ENCODE results near the gene EVI5.

EVI5 gene

GRCh38 chr1:92805216-92805615 is 20.3 kb upstream of the EVI5 start:
- DNase-seq (ENCODE audit: low read depth, low spot score) = no peak
- Histone ChIP-seq H3K27me3 (ENCODE audit: insufficient read depth, insufficient read length) (no peaks in the 10 kb centered on the region), H3K4me3 (ENCODE audit: insufficient read length, low read depth) (no peak overlapping the region), H3K9ac (ENCODE audit: insufficient read length, low read depth) (no peak overlapping the region), H3K36me3 (ENCODE audit: insufficient read depth, insufficient read length, low read length) (no peaks in the 10 kb centered on the region), H3K4me1 (ENCODE audit: insufficient read depth, insufficient read length) (no peaks in the 10 kb centered on the region), H3K9me3 (ENCODE audit: insufficient read depth, low read length) (no peaks in the 10 kb centered on the region)
- TF ChIP-seq SUZ12 (IDR thresholded peaks at IDR 0.05; ENCODE audit: extremely low read depth, insufficient read depth, insufficient read length) (no peak), ZNF274 (IDR thresholded peaks at IDR 0.05; ENCODE audit: low read depth, low read length) (no peak), YY1 (IDR thresholded peaks at IDR 0.05; ENCODE audit: insufficient read depth, insufficient read length) (no peak)

- Histone ChIP-seq H3K27me3 (ENCODE audit: insufficient read depth, insufficient read length) (no peaks in the 10 kb centered on the region), H3K4me3 (ENCODE audit: insufficient read length, low read depth) (no peak overlapping the region), H3K36me3 (ENCODE audit: insufficient read depth, insufficient read length, low read length) (no peaks in the 10 kb centered on the region), H3K9me3 (ENCODE audit: insufficient read depth, low read length) (no peaks in the 10 kb centered on the region), H3K9ac (ENCODE audit: insufficient read length, low read depth) (no peak overlapping the region), H3K4me1 (ENCODE audit: insufficient read depth, insufficient read length) (no peaks in the 10 kb centered on the region)
- no peak for DNase-seq (ENCODE audit: low read depth, low spot score)
- no peak for TF ChIP-seq YY1 (IDR thresholded peaks at IDR 0.05; ENCODE audit: insufficient read depth, insufficient read length)
- TF ChIP-seq SUZ12 (IDR thresholded peaks at IDR 0.05; ENCODE audit: extremely low read depth, insufficient read depth, insufficient read length) = no peak
- TF ChIP-seq ZNF274 (IDR thresholded peaks at IDR 0.05; ENCODE audit: low read depth, low read length) = no peak
These were observed 19.9 kb upstream of the EVI5 start for GRCh38 chr1:92804721-92805201.

- H3K4me1 ChIP-seq (ENCODE audit: insufficient read depth, insufficient read length) = no peaks in the 10 kb centered on the region
- TF ChIP-seq SUZ12 (IDR thresholded peaks at IDR 0.05; ENCODE audit: extremely low read depth, insufficient read depth, insufficient read length) = no peak
- TF ChIP-seq YY1 (IDR thresholded peaks at IDR 0.05; ENCODE audit: insufficient read depth, insufficient read length) = no peak
- TF ChIP-seq ZNF274 (IDR thresholded peaks at IDR 0.05; ENCODE audit: low read depth, low read length) = no peak
These were observed 18.4 kb upstream of the EVI5 start for GRCh38 chr1:92803140-92803887.

GRCh38 chr1:92797961-92798360 is 13.1 kb upstream of the EVI5 start:
- H3K27me3 ChIP-seq (ENCODE audit: insufficient read depth, insufficient read length) = no peaks in the 10 kb centered on the region
- H3K4me1 ChIP-seq (ENCODE audit: insufficient read depth, insufficient read length) = no peaks in the 10 kb centered on the region
- no peaks in the 10 kb centered on the region for H3K9me3 ChIP-seq (ENCODE audit: insufficient read depth, low read length)
- no peak overlapping the region for H3K4me3 ChIP-seq (ENCODE audit: insufficient read length, low read depth)
- no peak for TF ChIP-seq ZNF274 (IDR thresholded peaks at IDR 0.05; ENCODE audit: low read depth, low read length)
- TF ChIP-seq SUZ12 (IDR thresholded peaks at IDR 0.05; ENCODE audit: extremely low read depth, insufficient read depth, insufficient read length) = no peak
- no peak for TF ChIP-seq YY1 (IDR thresholded peaks at IDR 0.05; ENCODE audit: insufficient read depth, insufficient read length)
- no peak for DNase-seq (ENCODE audit: low read depth, low spot score)
- no peak overlapping the region for H3K9ac ChIP-seq (ENCODE audit: insufficient read length, low read depth)
- no peaks in the 10 kb centered on the region for H3K36me3 ChIP-seq (ENCODE audit: insufficient read depth, insufficient read length, low read length)

More at GRCh38 chr1:92803140-92803887, 18.4 kb upstream of the EVI5 start:
- H3K9ac ChIP-seq (ENCODE audit: insufficient read length, low read depth) = no peak overlapping the region
- H3K27me3 ChIP-seq (ENCODE audit: insufficient read depth, insufficient read length) = no peaks in the 10 kb centered on the region
- no peaks in the 10 kb centered on the region for H3K36me3 ChIP-seq (ENCODE audit: insufficient read depth, insufficient read length, low read length)
- no peaks in the 10 kb centered on the region for H3K9me3 ChIP-seq (ENCODE audit: insufficient read depth, low read length)
- H3K4me3 ChIP-seq (ENCODE audit: insufficient read length, low read depth) = no peak overlapping the region
- no peak for DNase-seq (ENCODE audit: low read depth, low spot score)

GRCh38 chr1:92797297-92797696 is 12.4 kb upstream of the EVI5 start:
- no peak for TF ChIP-seq SUZ12 (IDR thresholded peaks at IDR 0.05; ENCODE audit: extremely low read depth, insufficient read depth, insufficient read length)
- TF ChIP-seq YY1 (IDR thresholded peaks at IDR 0.05; ENCODE audit: insufficient read depth, insufficient read length) = no peak
- no peak for TF ChIP-seq ZNF274 (IDR thresholded peaks at IDR 0.05; ENCODE audit: low read depth, low read length)
- Histone ChIP-seq H3K9ac (ENCODE audit: insufficient read length, low read depth) (no peak overlapping the region), H3K4me3 (ENCODE audit: insufficient read length, low read depth) (no peak overlapping the region), H3K9me3 (ENCODE audit: insufficient read depth, low read length) (no peaks in the 10 kb centered on the region), H3K4me1 (ENCODE audit: insufficient read depth, insufficient read length) (no peaks in the 10 kb centered on the region), H3K36me3 (ENCODE audit: insufficient read depth, insufficient read length, low read length) (no peaks in the 10 kb centered on the region), H3K27me3 (ENCODE audit: insufficient read depth, insufficient read length) (no peaks in the 10 kb centered on the region)
- DNase-seq (ENCODE audit: low read depth, low spot score) = no peak

- no peak for DNase-seq (ENCODE audit: low read depth, low spot score)
- TF ChIP-seq YY1 (IDR thresholded peaks at IDR 0.05; ENCODE audit: insufficient read depth, insufficient read length) (no peak), SUZ12 (IDR thresholded peaks at IDR 0.05; ENCODE audit: extremely low read depth, insufficient read depth, insufficient read length) (no peak), ZNF274 (IDR thresholded peaks at IDR 0.05; ENCODE audit: low read depth, low read length) (no peak)
- no peak overlapping the region for H3K4me3 ChIP-seq (ENCODE audit: insufficient read length, low read depth)
- no peaks in the 10 kb centered on the region for H3K9me3 ChIP-seq (ENCODE audit: insufficient read depth, low read length)
- H3K4me1 ChIP-seq (ENCODE audit: insufficient read depth, insufficient read length) = no peaks in the 10 kb centered on the region
- H3K9ac ChIP-seq (ENCODE audit: insufficient read length, low read depth) = no peak overlapping the region
- no peaks in the 10 kb centered on the region for H3K27me3 ChIP-seq (ENCODE audit: insufficient read depth, insufficient read length)
- no peaks in the 10 kb centered on the region for H3K36me3 ChIP-seq (ENCODE audit: insufficient read depth, insufficient read length, low read length)
These were observed 10.3 kb upstream of the EVI5 start for GRCh38 chr1:92795166-92795565.

- H3K9ac ChIP-seq (ENCODE audit: insufficient read length, low read depth) = no peak overlapping the region
- DNase-seq (ENCODE audit: low read depth, low spot score) = peak; percentile 63
These were observed 7.5 kb upstream of the EVI5 start for GRCh38 chr1:92792340-92792782.

More at GRCh38 chr1:92792340-92792782, 7.5 kb upstream of the EVI5 start:
- H3K4me1 ChIP-seq (ENCODE audit: insufficient read depth, insufficient read length) = no peaks in the 10 kb centered on the region
- H3K9me3 ChIP-seq (ENCODE audit: insufficient read depth, low read length) = no peaks in the 10 kb centered on the region
- TF ChIP-seq SUZ12 (IDR thresholded peaks at IDR 0.05; ENCODE audit: extremely low read depth, insufficient read depth, insufficient read length) = no peak
- no peak for TF ChIP-seq ZNF274 (IDR thresholded peaks at IDR 0.05; ENCODE audit: low read depth, low read length)
- no peak for TF ChIP-seq YY1 (IDR thresholded peaks at IDR 0.05; ENCODE audit: insufficient read depth, insufficient read length)
- H3K36me3 ChIP-seq (ENCODE audit: insufficient read depth, insufficient read length, low read length) = no peaks in the 10 kb centered on the region
- no peaks in the 10 kb centered on the region for H3K27me3 ChIP-seq (ENCODE audit: insufficient read depth, insufficient read length)
- no peak overlapping the region for H3K4me3 ChIP-seq (ENCODE audit: insufficient read length, low read depth)
